ENCODE measurements around the gene GPR179.
"Not testable (repeated sequence)": the region's sequence is repeated elsewhere in the genome, so short reads cannot be mapped to it uniquely, and the experiment has no call there.

The GPR179 gene

DNA sequence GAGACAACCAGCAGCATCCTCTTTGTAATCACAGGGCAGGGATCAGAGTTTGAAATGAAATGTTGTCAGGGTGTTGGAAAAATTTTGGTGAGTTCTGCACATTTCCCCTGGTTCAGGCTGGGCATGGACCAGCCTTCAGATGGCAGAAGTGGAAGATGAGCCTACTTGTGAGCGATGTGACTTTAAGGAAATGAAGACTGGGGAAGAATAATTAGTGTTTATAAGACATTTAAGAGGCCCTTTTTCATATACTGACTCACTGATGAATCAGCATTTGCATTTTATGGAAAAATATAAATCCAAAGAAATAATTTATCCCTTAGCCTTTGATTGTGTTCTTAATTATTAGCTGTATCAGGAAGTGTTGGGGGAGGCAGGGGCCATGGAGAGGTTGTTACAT, 20.9 kb downstream of the GPR179 start:
- TF ChIP-seq, protein P1, sequence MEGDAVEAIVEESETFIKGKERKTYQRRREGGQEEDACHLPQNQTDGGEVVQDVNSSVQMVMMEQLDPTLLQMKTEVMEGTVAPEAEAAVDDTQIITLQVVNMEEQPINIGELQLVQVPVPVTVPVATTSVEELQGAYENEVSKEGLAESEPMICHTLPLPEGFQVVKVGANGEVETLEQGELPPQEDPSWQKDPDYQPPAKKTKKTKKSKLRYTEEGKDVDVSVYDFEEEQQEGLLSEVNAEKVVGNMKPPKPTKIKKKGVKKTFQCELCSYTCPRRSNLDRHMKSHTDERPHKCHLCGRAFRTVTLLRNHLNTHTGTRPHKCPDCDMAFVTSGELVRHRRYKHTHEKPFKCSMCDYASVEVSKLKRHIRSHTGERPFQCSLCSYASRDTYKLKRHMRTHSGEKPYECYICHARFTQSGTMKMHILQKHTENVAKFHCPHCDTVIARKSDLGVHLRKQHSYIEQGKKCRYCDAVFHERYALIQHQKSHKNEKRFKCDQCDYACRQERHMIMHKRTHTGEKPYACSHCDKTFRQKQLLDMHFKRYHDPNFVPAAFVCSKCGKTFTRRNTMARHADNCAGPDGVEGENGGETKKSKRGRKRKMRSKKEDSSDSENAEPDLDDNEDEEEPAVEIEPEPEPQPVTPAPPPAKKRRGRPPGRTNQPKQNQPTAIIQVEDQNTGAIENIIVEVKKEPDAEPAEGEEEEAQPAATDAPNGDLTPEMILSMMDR (IDR thresholded peaks at IDR 0.05; ENCODE audit: insufficient read depth, low read depth, low read length, missing control alignments) = no peak
- no peak overlapping the region for H3K4me3 ChIP-seq (ENCODE audit: low read depth, low read length)
- no peak for DNase-seq (ENCODE audit: low read depth)

DNA sequence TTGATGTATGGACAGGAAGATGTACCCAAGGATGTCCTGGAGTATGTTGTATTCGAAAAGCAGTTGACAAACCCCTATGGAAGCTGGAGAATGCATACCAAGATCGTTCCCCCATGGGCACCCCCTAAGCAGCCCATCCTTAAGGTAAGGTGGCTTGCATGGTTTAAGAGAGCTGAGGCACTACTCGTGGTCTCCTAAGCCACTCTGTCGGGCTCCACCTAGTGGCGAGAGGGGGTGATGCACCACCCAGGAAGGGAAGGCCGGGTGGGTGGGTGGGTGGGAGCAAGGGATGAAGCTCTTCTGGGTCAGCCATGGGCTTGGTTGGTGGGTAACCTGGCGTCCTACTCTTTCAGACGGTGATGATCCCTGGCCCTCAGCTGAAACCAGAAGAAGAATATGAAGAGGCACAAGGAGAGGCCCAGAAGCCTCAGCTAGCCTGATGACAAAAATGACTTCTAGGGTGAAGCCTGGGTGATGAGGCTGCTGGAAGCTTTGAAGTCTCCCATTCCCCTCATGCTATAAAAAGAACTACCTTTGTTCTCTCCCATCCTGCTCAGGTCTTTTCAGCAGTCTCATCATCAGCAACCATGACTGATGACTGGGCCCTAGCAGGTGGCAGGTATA, 21.5 kb downstream of the GPR179 start:
- DNase-seq (ENCODE audit: low read depth) = peak; percentile 66
- TF ChIP-seq, protein P1 (IDR thresholded peaks at IDR 0.05; ENCODE audit: insufficient read depth, low read depth, low read length, missing control alignments) = peak; percentile 79
- no peak overlapping the region for H3K4me3 ChIP-seq (ENCODE audit: low read depth, low read length)

DNA sequence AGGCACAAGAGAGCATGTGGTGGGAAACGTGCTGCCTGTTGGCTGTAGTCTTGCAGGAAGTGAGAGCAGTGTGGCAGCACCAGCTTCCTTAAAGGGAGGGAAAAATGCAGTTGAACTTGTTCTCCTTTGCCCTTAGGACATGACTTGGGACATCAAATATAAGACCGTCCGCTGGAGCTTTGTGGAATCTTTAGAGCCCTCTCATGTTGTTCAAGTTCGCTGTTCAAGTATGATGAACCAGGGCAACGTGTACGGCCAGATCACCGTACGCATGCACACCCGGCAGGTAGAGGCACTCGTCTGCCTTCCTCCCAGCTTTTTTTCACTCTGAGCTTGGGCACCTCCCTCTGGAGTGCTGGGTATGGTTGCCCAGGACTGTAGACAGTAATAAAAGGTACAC, 23.3 kb downstream of the GPR179 start:
- TF ChIP-seq, protein P1 (IDR thresholded peaks at IDR 0.05; ENCODE audit: insufficient read depth, low read depth, low read length, missing control alignments) = no peak
- DNase-seq (ENCODE audit: low read depth) = no peak

DNA sequence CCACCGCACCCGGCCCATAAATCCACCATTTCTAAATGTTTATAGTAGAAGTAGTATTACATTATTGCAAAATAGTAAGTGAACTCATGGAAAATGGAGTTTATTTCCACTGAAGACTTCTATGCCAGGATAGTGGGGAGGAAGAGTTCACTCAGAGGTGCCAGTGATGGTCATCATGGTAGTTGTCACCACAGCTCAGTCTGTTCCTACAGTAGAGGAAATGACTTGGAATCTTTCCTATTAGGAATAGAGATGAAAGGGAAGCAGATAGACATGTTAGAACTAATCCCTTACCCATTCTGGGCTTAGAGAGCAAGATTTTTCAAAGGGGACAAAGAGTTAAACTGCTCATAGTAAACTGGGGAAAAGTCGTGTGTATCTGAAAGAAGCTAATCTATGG, 26.7 kb downstream of the GPR179 start:
- DNase-seq (ENCODE audit: low read depth) = no peak
- no peak overlapping the region for H3K4me3 ChIP-seq (ENCODE audit: low read depth, low read length)
- TF ChIP-seq, protein P1 (IDR thresholded peaks at IDR 0.05; ENCODE audit: insufficient read depth, low read depth, low read length, missing control alignments) = no peak

More for the DNA sequence above, 23.3 kb downstream of the GPR179 start:
- no peak overlapping the region for H3K4me3 ChIP-seq (ENCODE audit: low read depth, low read length)

DNA sequence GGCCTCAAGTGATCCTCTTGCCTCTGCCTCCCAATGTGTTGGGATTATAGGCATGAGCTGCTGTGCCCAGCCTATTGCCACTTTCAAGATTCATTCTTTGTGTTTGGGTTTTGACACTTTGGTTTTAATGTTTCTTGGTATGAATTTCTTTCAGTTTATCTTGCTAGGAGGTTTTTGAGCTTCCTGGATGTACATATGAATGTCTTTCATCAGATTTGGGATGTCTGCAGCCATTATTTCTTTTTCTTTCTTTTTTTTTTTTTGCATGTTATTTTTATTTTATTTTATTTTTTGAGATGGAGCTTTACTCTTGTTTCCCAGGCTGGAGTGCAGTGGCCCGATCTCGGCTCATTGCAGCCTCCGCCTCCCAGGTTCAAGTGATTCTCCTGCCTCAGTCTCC, 28.3 kb downstream of the GPR179 start:
- DNase-seq (ENCODE audit: low read depth) = no peak
- no peak overlapping the region for H3K4me3 ChIP-seq (ENCODE audit: low read depth, low read length)
- TF ChIP-seq, protein P1 (IDR thresholded peaks at IDR 0.05; ENCODE audit: insufficient read depth, low read depth, low read length, missing control alignments) = no peak

DNA sequence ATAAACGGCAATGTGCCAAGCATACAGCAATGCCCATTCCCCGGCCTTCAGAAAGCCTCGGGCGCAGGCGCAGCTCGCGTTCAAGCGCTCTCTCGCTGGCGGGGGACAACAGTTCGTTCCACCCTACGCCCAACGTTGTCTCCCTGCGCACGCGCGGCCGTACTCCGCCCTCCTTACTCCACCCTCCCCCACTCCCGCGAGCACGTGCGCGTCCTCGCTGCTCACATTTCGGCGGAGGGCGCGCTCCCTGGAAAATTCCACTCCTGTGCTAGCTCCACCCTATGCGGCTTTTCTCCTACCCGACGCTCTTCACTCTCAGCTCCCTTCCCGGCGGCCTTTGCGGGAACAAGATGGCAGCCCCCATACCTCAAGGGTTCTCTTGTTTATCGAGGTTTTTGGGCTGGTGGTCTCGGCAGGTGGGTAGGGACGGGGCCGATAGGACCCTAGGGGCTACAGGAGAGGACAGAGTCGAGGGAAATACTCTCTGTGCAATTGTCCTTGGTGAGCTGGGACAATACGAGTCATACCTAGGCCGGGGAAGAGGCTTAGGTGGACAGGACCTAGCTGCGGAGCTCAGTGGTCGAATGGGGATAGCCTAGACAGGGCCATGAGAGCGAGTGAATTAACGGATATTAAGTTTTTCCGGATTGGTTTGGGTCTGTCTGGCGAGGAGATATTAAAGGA, 46.8 kb downstream of the GPR179 start, which contains the start of gene MRPL45:
MRPL45 (plus strand) TSS at position 335 of the 684 bp plus-strand sequence; CDS start at position 351, 16 bp downstream.
- peak within 1 kb of the TSS; percentile 73 for H3K4me3 ChIP-seq (ENCODE audit: low read depth, low read length)
- DNase-seq (ENCODE audit: low read depth) = peak; percentile 98

DNA sequence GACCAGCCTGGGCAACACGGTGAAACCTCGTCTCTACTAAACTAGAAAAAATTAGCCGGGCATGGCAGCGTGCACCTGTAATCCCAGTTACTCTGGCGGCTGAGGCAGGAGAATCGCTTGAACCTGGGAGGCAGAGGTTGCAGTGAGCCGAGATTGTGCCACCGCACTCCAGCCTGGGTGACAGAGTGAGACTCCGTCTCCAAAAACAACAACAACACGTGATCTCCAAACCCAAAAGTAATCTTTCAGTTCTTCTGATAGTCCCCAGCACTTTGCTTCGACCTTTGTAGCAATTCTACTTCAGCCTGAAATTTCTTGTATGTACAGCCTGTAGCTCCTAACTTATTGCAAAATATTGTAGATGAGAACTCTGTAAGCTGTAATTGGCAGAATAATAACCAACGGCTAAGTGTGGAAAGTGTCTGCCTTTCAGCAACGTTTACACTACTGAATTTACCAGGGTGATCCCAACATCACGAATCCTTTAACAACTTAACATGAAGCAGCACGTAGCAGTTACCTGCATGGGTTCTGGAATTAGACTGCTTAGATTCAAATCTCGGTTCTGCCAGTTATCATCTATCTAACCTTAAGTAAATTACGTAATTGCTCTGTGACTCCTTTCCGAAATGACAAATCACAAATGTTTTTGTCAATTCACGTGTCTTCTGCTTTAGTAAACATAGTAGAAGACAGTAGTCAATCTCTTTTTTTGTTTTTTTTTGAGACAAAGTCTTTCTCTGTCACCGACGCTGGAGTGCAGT, 48.0 kb downstream of the GPR179 start:
- H3K4me3 ChIP-seq (ENCODE audit: low read depth, low read length); DNase-seq (ENCODE audit: low read depth): not testable (repeated sequence)

DNA sequence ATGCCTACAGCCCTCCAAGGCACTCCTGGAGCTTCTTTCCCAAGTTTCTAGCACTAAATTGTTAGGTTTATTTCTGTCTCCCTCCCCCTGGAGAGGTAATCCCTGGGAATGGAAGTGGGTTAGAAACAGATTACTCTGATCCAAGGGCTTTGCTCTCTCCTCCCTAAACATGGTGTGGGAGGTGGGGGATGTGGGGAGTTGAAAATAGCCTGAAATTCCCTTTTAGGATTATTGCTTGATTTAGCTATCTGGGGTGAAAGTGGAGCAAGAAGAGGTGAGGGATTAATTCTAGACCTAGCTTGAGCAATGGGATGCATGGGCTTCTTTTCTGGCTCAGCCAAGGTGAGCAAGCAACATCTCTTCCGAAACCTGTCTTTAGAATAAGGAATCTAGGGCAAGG, 54.0 kb downstream of the GPR179 start:
- not testable (repeated sequence) for DNase-seq (ENCODE audit: low read depth); H3K4me3 ChIP-seq (ENCODE audit: low read depth, low read length)
